GM21360 (cell line): Measurements from ENCODE around the gene GHR.

Experiments
- ATAC-seq: cut with Tn5 transposase; IDR thresholded peaks from one replicate; pipeline ENCODE4 v1.9.1; 2021; ENCODE audit warnings: mild to moderate bottlenecking, moderate library complexity; ENCODE audit not compliant: unreplicated experiment

GHR gene

DNA sequence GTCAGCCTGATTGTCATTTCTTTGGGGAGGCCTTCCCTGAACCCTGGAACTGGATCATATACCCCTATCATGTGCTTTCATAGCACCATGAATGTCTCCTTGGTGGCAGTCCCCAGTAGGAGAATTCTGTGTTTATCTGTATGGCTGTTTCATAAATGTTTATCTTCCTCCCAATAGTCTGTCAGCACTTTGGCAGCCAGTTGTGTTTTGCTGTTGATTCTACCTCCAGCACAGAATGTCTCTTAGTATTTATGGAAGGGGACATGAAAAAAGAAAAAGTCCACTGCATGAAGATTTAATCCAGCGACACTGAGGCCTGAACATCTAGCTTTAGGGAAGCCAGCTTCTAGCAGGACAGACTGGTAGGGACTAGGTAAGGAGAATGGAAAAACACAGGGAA, 38.3 kb downstream of the GHR start:
- ATAC-seq, result no peak

GRCh38 chr5:42462083-42462482, 38.8 kb downstream of the GHR start:
- ATAC-seq, result no peak

DNA sequence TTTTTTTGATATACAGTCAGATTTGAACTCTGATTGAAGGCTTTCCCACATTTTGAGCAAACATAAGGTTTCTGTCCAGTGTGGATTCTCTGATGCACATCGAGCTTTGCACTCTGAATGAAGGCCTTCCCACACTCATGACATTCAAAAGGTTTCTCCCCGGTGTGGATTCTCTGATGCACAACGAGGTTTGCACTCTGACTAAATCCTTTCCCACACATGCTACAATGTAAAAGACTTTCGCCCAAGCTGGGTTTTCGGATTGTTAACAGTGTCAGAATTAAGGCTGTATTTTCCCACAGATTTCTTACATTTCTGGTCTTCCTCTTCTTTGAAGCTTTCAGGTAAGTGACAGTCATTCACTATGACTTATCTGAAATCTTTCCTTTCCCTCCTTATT, 44.3 kb downstream of the GHR start:
- ATAC-seq, result no peak

DNA sequence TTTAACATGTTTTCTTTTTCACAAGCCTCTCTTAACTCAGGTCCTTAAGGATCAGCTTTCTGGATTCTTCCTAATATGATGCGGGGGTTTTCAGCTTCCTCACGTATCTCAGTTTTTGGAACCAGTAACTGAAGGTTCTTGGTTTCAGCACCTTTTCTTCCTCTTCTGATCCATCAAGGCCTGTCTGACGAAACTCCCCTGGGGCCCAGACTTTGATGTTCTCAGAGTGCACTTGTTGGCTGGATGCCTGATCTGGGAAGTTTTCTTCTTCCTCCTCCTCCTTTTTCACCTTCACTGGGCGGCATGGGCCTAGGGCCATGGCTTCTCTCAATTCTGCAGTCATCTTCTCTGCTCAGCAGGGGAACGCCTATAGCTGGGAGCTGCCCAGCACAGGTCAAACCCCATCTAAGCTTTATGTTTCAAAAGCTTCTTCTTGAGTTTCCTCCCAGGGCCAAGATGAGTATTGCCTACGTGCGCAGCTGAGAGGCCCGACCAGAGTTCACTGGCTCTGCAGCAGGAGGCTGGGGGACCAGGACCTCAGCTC, 44.8 kb downstream of the GHR start:
- no peak for ATAC-seq

- ATAC-seq, result peak; percentile 70
These were observed 60.4 kb downstream of the GHR start for GRCh38 chr5:42483472-42484154.

DNA sequence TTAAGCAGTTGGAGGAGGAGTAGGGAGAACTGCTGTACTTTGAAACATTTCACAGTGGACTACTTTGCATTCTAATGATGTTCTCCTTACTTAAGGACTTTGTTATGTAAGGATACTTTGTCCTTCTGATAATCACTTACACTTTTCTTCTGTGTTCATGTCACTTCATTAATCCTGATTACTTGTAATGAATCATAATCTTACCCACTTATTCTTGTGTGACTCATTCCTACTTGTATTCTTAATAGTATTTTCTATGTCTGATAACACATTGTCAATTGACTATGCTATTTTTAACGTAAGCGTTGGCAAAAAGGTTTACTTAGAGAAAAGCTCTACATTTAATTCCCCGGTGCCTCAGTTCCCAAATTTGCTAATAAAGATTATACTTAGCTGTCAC, 63.8 kb downstream of the GHR start:
- ATAC-seq, result no peak

GRCh38 chr5:42487821-42488220, 64.6 kb downstream of the GHR start:
- no peak for ATAC-seq

DNA sequence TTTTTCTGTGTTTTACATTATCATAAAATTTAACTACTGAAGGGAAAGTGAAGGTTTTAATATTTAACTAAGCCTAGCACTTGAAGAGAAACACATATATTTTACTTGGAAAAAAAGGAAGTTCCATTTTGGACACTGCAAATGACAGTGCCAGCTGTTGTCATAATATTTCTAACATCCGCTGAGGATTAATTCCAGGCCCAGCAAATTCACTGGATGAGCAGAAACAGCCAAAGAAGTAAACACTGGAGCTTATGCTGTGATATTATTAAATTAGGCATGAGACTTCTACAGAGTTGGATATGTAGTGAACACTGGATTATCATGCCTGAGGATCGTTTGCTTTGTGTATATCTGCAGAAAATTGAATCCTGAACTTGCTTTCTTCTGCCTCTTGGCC, 67.6 kb downstream of the GHR start:
- ATAC-seq, result no peak

- ATAC-seq, result no peak
These were observed 68.5 kb downstream of the GHR start for GRCh38 chr5:42491699-42492098.

DNA sequence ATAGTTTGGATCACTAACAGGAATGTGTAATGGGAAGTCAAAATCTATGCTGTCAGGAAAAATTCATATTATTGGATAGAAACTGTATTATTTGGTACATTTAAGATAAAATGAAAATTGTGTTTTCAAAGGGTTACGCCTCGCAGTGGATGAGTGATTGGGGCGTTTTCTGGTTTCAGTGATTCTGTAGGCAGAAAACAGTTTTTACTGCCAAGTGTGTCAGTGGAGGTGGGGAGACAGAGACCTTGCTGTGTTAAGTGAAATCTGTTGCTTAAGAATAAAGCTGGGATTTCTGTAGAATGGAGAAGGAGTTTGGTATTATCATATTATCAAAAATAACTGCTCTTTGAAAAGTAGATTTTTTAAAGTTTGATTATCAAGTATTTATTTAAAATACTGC, 69.7 kb downstream of the GHR start:
- ATAC-seq, result no peak

DNA sequence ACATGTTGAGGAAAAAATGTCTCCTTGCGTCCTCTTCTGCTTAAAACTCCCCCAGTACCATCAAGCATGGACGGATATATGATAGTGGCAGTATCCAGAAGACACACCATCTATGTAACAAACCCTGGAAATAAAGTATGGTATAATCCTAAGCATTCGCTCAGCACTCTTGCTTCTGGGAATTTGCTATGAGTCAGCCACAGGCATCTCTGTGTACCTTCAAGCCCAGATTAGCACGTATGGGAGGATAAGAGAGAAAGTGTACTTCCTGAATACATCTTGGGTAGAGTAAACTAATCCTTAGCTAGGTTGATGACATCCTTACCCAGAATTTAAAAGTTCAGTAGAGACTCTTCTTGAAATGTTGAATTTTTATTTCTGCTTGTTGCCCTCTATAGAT, 71.2 kb downstream of the GHR start:
- no peak for ATAC-seq

GRCh38 chr5:42495914-42496313, 72.7 kb downstream of the GHR start:
- no peak for ATAC-seq

DNA sequence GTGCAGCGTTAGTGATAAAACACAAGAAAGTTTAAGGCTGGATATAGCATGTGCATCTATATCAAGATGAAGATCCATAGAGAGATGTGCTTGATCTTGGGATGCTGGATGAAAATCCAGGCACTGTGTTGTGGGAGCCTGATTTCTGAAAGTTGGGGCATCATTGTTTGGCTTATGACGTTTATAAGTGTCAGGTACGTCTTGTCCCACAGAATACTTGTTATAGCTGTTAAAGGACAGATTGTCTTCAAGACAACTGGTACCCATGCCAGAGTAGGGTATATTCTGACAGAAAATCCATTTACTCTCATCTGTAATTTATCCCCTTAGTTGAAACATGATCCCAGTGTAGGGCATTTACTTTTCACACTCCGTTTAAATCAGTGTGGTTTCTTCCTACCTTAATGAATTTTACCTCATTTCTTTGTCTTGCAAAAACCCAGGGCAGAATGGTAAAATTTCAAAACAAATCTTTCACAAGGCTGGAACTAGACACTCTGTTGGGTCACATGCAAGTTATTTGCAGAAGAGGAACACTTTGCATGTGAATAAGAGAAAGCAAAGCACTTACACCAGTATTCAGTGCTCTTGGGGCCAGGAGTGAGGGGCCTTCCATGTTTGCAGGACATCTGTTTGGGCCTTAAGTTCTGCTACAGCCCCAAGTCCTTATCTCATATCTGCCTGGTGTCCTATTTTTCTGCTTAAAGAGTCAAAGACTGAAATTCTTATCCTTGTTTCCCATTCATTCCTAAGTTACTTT, 73.3 kb downstream of the GHR start:
- ATAC-seq, result no peak

GRCh38 chr5:42498000-42498399, 74.8 kb downstream of the GHR start:
- ATAC-seq, result no peak

DNA sequence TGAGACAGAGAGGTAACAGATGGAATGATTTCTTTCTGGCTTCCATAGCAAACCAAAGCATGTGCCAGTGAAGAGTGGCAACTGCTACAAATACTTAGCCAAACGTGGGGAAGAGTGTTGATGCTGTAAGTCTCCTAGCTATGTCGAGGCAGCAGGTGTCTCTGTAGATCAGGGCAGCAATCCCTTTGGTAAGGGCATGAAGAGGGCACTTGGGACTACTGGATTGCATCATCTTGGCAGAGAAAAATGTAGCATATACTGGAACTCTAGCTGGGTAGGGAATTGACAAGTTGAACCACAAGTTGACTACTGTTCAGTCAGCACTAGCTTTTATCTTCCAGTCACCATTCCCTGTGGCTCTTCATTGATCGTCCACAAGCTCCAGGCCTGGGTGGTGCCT, 75.8 kb downstream of the GHR start:
- ATAC-seq, result no peak

- ATAC-seq, result no peak
These were observed 76.9 kb downstream of the GHR start for GRCh38 chr5:42500003-42500599.

DNA sequence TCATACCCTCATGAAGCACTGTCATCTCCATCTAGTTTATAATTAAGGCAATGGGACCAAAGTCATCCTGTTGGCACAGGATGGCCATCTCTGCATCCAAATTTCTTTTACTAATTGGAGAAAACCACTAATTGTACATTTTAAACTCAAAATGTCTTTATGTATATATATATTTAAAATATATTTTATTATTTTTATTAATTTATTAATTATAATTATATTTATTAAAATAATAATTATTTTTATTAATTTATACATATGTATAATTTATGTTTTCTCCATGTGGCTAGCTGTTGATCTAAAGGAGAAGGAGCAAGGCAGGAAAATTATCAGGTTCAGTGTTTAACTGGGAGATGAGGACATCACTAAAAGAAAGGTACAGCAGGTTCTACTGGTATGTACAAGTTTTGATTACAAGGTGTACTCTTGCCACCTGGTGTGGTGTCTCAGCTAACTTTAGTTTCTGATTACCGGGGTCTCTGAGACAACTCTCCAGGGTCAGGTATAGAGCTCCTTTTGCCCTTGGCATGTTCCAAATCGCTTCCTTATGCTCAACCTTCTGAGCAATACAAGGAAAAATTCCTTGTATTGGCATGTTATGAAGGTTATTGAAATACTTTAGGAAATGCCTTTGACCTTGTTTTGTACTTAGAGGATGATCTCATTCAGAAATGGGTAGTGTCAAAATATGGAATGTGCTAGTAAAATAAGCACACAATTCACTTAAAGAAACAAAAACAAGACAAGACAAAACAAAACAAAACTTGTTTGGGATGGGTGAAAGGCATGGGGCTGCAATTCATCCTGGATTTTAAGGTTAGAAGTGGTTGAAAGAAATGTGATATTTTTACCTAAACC, 79.6 kb downstream of the GHR start:
- ATAC-seq, result no peak

DNA sequence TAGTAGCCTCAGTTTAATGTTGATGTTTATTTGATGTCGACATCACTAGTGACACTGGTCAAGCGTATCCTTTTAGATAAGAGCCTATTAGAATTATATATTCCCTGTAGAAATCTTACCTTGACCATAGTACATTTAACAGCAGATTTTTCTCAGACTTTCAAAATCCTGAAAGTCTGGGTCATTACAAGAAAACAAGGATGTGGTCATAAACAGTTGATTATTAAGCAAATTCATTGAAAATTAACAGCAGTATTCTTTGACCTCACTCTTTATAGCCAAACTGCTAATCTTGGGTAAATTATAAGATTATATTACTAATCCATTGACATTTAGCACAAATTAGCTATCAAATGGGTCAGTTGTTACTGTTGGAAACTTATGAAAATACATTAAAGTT, 83.4 kb downstream of the GHR start:
- no peak for ATAC-seq

- no peak for ATAC-seq
These were observed 84.3 kb downstream of the GHR start for GRCh38 chr5:42507451-42508097.

GRCh38 chr5:42513246-42513645, 90.0 kb downstream of the GHR start:
- ATAC-seq, result no peak

DNA sequence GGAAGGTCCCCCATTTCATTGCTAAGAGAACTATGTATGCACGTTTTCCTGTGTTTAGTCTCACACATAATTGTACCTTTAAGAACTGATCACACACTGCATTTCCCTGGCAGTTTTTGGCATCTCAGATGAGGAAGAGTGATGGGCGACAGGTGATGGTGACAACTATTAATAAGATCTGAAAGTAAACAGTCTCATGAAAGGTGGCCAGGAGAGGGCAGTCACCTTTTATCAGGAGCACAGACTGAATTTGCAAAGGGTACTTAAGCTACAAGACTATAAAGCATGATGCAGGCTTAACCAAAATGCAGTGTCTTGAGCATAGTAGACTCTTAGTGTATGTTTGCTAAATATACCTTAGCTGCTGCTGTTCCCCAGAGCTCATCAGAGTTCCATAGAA, 91.5 kb downstream of the GHR start:
- no peak for ATAC-seq
